BE2C (cell line): ENCODE data around the gene ATP1A1.

Experiments
- DNase-seq: peaks from one replicate; pipeline ENCODE4 v3.0.0-alpha.2; 2020
- H3K27me3 ChIP-seq: fragments of 250-450 bp; sonication (Bioruptor Pico); 2 replicates; pipeline ENCODE4 v1.5.1; 2020; ENCODE audit warnings: mild to moderate bottlenecking
- H3K36me3 ChIP-seq: fragments of 250-450 bp; sonication (Bioruptor Pico); 2 replicates; pipeline ENCODE4 v1.5.1; 2020; ENCODE audit warnings: mild to moderate bottlenecking
- H3K4me1 ChIP-seq: fragments of 250-450 bp; sonication (Bioruptor Pico); 2 replicates; pipeline ENCODE4 v1.5.1; 2020
- H3K4me3 ChIP-seq: 2 replicates; pipeline ENCODE4 v1.5.1; 2011; ENCODE audit warnings: low read depth, low read length
- H3K9me3 ChIP-seq: fragments of 250-450 bp; sonication (Bioruptor Pico); 2 replicates; pipeline ENCODE4 v1.5.1; 2020
- CTCF ChIP-seq: IDR thresholded peaks from 2 replicates; pipeline ENCODE4 v1.5.1; 2012; ENCODE audit warnings: mild to moderate bottlenecking, low read depth, low read length

The ATP1A1 gene

GRCh38 chr1:116446686-116447085 lies 73.6 kb downstream of the ATP1A1 start:
- no peak for TF ChIP-seq CTCF
- H3K27me3 ChIP-seq, result no peaks in the 10 kb centered on the region
- DNase-seq, result no peak

GRCh38 chr1:116448785-116449385 lies 75.8 kb downstream of the ATP1A1 start:
- Histone ChIP-seq H3K27me3 (no peaks in the 10 kb centered on the region), H3K4me3 (no peak overlapping the region), H3K36me3 (no peaks in the 10 kb centered on the region), H3K9me3 (no peaks in the 10 kb centered on the region), H3K4me1 (peaks cover 9% of the 10 kb centered on the region)
- no peak for DNase-seq
- no peak for TF ChIP-seq CTCF

More at GRCh38 chr1:116446686-116447085, 73.6 kb downstream of the ATP1A1 start:
- Histone ChIP-seq H3K36me3 (no peaks in the 10 kb centered on the region), H3K9me3 (no peaks in the 10 kb centered on the region), H3K4me1 (peaks cover under 1% of the 10 kb centered on the region), H3K4me3 (no peak overlapping the region)

GRCh38 chr1:116449578-116449977 lies 76.5 kb downstream of the ATP1A1 start:
- Histone ChIP-seq H3K4me3 (no peak overlapping the region), H3K4me1 (peaks cover 9% of the 10 kb centered on the region), H3K36me3 (no peaks in the 10 kb centered on the region), H3K9me3 (no peaks in the 10 kb centered on the region), H3K27me3 (no peaks in the 10 kb centered on the region)
- TF ChIP-seq CTCF, result no peak
- DNase-seq, result no peak

- TF ChIP-seq CTCF, result no peak
- Histone ChIP-seq H3K27me3 (no peaks in the 10 kb centered on the region), H3K4me3 (no peak overlapping the region), H3K4me1 (peaks cover 9% of the 10 kb centered on the region), H3K36me3 (no peaks in the 10 kb centered on the region), H3K9me3 (no peaks in the 10 kb centered on the region)
- no peak for DNase-seq
These were observed 78.7 kb downstream of the ATP1A1 start for GRCh38 chr1:116451702-116452101.

GRCh38 chr1:116453481-116453880 lies 80.4 kb downstream of the ATP1A1 start:
- H3K4me1 ChIP-seq, result peaks cover 9% of the 10 kb centered on the region
- DNase-seq, result no peak
- H3K4me3 ChIP-seq, result no peak overlapping the region
- H3K27me3 ChIP-seq, result no peaks in the 10 kb centered on the region
- H3K36me3 ChIP-seq, result no peaks in the 10 kb centered on the region
- TF ChIP-seq CTCF, result no peak
- H3K9me3 ChIP-seq, result no peaks in the 10 kb centered on the region

GRCh38 chr1:116453906-116454305 lies 80.9 kb downstream of the ATP1A1 start:
- Histone ChIP-seq H3K9me3 (no peaks in the 10 kb centered on the region), H3K4me3 (no peak overlapping the region), H3K27me3 (no peaks in the 10 kb centered on the region), H3K4me1 (peaks cover 9% of the 10 kb centered on the region), H3K36me3 (no peaks in the 10 kb centered on the region)
- no peak for TF ChIP-seq CTCF
- DNase-seq, result no peak
